ENCODE results near the gene PPP1R9B.
A peak's percentile ranks its signal among the peaks of the same experiment; 100 is the strongest.

The PPP1R9B gene

GRCh38 chr17:50087912-50088405, 62.5 kb downstream of the PPP1R9B start:
- DNase-seq = no peak

- DNase-seq = peak; percentile 22 to 68
Measured at GRCh38 chr17:50087246-50087911, 63.1 kb downstream of the PPP1R9B start.

Data from NCI-H446 (cell line).